Coronary artery (tissue), 2 donors: ENCODE measurements around the gene ATP6V1G2.

Experiments
- DNase-seq: peaks from one replicate; pipeline ENCODE4 v3.0.0-alpha.2; 2017; ENCODE audit warnings: low spot score
- H3K27ac ChIP-seq, 2 donors: fragments of 200-600 bp; sonication (generic); one replicate each; pipeline ENCODE4 v1.5.1; 2016 to 2019
- H3K4me3 ChIP-seq: fragments of 200-600 bp; sonication (generic); 2 replicates; pipeline ENCODE4 v1.5.1; 2016; ENCODE audit warnings: mild to moderate bottlenecking, moderate library complexity
- CTCF ChIP-seq: fragments of 200-600 bp; sonication (generic); IDR thresholded peaks from one replicate; pipeline ENCODE4 v1.5.1; 2019; ENCODE audit warnings: antibody characterized with exemption

ATP6V1G2 gene

GRCh38 chr6:31545291-31545690, 1.1 kb downstream of the ATP6V1G2 start:
- no peak for DNase-seq
- H3K27ac ChIP-seq: no peak overlapping the region

GRCh38 chr6:31544676-31545075, 1.7 kb downstream of the ATP6V1G2 start:
- DNase-seq: no peak
- Histone ChIP-seq H3K27ac (no peak overlapping the region), H3K4me3 (no peak overlapping the region)
- TF ChIP-seq CTCF: no peak

More at GRCh38 chr6:31545291-31545690, 1.1 kb downstream of the ATP6V1G2 start:
- no peak overlapping the region for H3K4me3 ChIP-seq
- no peak for TF ChIP-seq CTCF

- no peak for TF ChIP-seq CTCF
- no peak for DNase-seq
- H3K27ac ChIP-seq: no peak overlapping the region
- H3K4me3 ChIP-seq: no peak overlapping the region
These were observed 2.8 kb downstream of the ATP6V1G2 start for GRCh38 chr6:31543639-31544038.

GRCh38 chr6:31541658-31542521, 4.5 kb downstream of the ATP6V1G2 start, which contains the start of gene DDX39B:
Gene DDX39B (minus strand): TSS chr6:31542003. CDS start chr6:31540532, 1,471 bp downstream.
- Histone ChIP-seq H3K4me3 (peak within 1 kb of the TSS; percentile 68), H3K27ac (peak within 1 kb of the TSS; percentile 91 to 96)
- DNase-seq: peak; percentile 96
- no peak for TF ChIP-seq CTCF

GRCh38 chr6:31541059-31541657, 5.2 kb downstream of the ATP6V1G2 start:
- no peak for TF ChIP-seq CTCF
- DNase-seq: no peak
- peak overlapping the region; percentile 91 to 96 for H3K27ac ChIP-seq
- H3K4me3 ChIP-seq: peak overlapping the region; percentile 68

- no peak for DNase-seq
- Histone ChIP-seq H3K27ac (peak overlapping the region; percentile 91 to 96), H3K4me3 (peak overlapping the region; percentile 68)
- TF ChIP-seq CTCF: no peak
These were observed 5.8 kb downstream of the ATP6V1G2 start for GRCh38 chr6:31540640-31541039.
